ENCODE results near the gene RPGRIP1L.

RPGRIP1L gene

DNA sequence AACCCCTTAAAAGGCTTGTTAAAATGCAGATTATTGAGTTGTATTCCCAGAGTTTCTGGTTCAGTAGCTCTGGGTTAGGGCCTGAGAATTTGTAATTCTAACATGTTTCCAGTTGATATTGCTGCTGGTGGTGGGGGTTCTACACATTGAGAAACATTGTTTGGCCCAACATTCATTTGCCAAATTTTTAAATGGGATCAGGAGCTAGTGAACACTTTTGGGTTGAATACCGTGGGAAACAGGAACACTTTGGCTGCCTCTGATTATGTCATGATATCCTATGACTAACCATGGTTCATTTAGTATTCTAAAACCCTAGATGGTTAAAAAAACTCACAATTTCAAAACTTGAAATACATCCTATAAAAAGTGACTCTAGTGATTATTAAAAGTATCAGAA, 89.3 kb downstream of the RPGRIP1L start:
- ATAC-seq (no peak), DNase-seq (no peak)
- no peaks in the 10 kb centered on the region for H3K4me1 Mint-ChIP-seq
- H3K36me3 Mint-ChIP-seq (ENCODE audit: low read depth), result peaks cover 7% of the 10 kb centered on the region
- H3K4me3 Mint-ChIP-seq, result no peak overlapping the region
- H3K27ac Mint-ChIP-seq, result no peak overlapping the region
- H3K9me3 Mint-ChIP-seq, result no peaks in the 10 kb centered on the region
- H3K27me3 Mint-ChIP-seq, result no peaks in the 10 kb centered on the region

DNA sequence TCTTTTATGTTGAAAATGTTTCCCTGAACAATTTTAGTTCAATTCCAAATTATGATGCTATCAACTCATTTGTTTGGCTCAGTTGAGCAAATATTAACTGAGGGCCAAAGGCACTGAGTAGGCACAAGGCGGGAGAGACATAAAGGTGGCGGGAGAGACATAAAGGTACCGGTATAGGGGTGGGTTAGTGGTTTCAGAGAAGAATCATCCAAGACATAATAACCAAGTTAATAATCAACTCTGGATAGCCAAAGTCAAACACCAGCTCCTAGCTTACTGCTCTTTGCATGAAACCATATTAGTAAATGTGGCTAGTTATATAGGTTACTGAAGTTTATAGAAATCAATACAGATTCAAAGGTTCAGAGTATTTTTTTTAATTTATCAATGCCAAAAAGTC, 91.7 kb downstream of the RPGRIP1L start:
- H3K36me3 Mint-ChIP-seq (ENCODE audit: low read depth), result no peaks in the 10 kb centered on the region
- H3K27ac Mint-ChIP-seq, result no peak overlapping the region
- DNase-seq (no peak), ATAC-seq (no peak)
- no peaks in the 10 kb centered on the region for H3K9me3 Mint-ChIP-seq
- no peak overlapping the region for H3K4me3 Mint-ChIP-seq
- no peaks in the 10 kb centered on the region for H3K27me3 Mint-ChIP-seq
- no peaks in the 10 kb centered on the region for H3K4me1 Mint-ChIP-seq

DNA sequence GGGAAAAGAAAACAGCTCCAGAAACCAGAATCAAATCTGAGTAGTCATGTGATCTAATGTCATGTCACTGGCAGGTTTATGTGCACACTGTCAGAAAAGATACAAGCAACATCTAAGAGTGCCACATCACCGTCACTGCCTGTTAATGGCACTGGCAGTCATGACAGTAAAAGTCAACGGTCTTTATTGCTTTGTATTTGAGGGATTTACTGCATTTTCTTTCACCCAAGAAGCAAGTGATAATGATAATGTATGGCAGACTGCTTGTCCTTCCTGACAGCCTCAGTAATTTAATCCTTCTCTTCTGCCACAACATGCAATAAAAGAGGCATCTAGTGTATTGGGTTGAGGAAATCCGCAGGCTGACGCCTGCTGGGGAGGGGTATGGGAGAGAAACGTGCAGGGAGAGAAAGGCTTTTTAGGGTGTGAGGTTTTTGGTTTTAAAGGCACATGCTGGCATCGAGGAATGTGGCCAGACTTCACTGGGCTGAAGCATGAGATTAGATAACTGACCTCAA, 92.4 kb downstream of the RPGRIP1L start:
- no peaks in the 10 kb centered on the region for H3K9me3 Mint-ChIP-seq
- DNase-seq (no peak), ATAC-seq (no peak)
- no peak overlapping the region for H3K27ac Mint-ChIP-seq
- no peaks in the 10 kb centered on the region for H3K36me3 Mint-ChIP-seq (ENCODE audit: low read depth)
- no peaks in the 10 kb centered on the region for H3K4me1 Mint-ChIP-seq
- no peaks in the 10 kb centered on the region for H3K27me3 Mint-ChIP-seq
- H3K4me3 Mint-ChIP-seq, result no peak overlapping the region

DNA sequence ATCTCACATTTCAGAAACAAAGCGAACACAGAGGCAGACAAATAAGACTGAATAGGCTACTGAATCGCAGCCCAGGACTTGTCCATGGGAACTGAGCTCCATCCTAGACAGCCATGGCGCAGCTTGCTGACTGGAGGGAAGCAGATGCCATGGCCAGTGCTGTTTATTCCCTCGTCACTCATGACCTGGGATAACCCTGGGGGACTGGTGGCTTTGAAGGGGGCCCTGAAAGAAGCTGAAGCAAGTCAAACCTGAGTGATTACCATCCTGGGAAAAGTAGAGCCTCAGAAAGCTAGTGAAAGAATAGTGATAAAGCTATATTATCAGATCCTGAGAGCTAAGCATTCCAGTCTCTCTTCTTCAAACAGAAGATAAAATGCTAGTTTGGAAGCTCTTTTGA, 94.1 kb downstream of the RPGRIP1L start:
- ATAC-seq (no peak), DNase-seq (no peak)
- Mint-ChIP-seq H3K27ac (no peak overlapping the region), H3K4me1 (no peaks in the 10 kb centered on the region), H3K9me3 (no peaks in the 10 kb centered on the region), H3K36me3 (ENCODE audit: low read depth) (peaks cover 2% of the 10 kb centered on the region), H3K4me3 (no peak overlapping the region), H3K27me3 (no peaks in the 10 kb centered on the region)

DNA sequence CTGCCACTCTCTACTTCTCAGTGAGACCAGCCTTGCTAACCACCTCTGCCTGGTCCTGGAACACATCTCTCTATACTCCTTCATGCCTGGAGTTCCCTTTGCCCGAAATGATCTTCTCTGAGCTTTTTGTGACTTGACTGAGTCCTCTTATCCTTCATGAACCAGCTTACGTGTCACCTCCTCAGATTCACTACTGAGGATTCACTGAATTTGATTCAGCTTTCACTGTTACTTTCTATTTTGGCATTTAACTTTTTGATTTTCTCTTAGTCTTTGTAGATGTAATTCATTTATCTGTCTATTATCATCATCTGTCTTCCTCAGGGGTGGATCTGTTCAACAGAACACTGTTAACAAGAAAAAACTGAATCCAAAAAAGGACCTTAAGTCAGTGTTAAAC, 95.6 kb downstream of the RPGRIP1L start:
- H3K27me3 Mint-ChIP-seq, result no peaks in the 10 kb centered on the region
- H3K4me3 Mint-ChIP-seq, result no peak overlapping the region
- no peak for ATAC-seq
- peaks cover 3% of the 10 kb centered on the region for H3K36me3 Mint-ChIP-seq (ENCODE audit: low read depth)
- no peaks in the 10 kb centered on the region for H3K9me3 Mint-ChIP-seq
- no peak overlapping the region for H3K27ac Mint-ChIP-seq
- DNase-seq, result no peak
- H3K4me1 Mint-ChIP-seq, result no peaks in the 10 kb centered on the region

DNA sequence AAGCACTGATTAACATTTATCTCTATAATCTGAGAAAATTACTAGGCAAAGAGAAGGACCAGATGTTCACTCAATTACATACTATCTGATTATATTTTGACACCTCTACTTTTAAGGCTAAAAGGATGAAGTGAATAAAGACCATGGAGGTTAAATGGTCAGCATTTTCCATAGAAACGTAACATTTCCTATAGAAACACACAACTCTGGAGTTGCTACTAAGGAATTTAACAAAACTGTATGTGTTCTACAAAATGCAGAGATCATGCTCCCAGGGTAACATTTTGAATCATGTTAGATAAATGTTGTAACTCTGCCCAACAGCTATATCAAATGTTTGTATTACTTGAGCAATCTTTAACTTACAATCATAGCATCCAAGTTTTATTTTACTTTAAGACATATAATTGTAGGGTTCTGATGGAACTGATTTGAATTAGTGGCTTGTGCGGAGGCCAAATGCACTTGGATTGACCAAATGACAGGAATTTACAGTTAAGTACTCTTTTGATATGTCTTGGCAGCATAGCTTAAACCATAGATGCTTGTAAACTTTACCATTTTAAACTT, 97.7 kb downstream of the RPGRIP1L start:
- ATAC-seq, result no peak
- Mint-ChIP-seq H3K27me3 (no peaks in the 10 kb centered on the region), H3K36me3 (ENCODE audit: low read depth) (peaks cover 10% of the 10 kb centered on the region), H3K27ac (no peak overlapping the region), H3K4me1 (no peaks in the 10 kb centered on the region), H3K9me3 (no peaks in the 10 kb centered on the region), H3K4me3 (no peak overlapping the region)
- no peak for DNase-seq

DNA sequence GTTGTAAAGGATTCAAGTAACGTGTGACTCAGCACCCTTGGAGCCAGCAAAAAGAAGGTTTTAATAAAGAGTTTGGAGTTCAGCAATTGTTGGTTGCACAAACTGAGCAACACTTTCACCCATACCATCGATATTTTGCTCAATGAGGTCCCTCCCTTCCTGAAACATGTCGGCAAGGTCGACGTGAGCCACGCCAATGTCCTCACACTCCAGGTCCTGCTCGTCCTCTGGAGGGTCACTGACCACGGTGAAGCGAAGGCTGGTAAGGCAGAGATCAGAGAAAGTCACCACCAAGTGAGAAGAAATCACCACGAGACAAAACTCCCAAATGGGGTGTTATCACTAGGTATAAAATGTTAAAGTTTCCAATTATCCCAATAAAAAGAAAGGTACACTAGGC, 98.3 kb downstream of the RPGRIP1L start:
- no peak overlapping the region for H3K27ac Mint-ChIP-seq
- ATAC-seq (no peak), DNase-seq (no peak)
- H3K9me3 Mint-ChIP-seq, result no peaks in the 10 kb centered on the region
- no peaks in the 10 kb centered on the region for H3K4me1 Mint-ChIP-seq
- no peaks in the 10 kb centered on the region for H3K27me3 Mint-ChIP-seq
- H3K36me3 Mint-ChIP-seq (ENCODE audit: low read depth), result peaks cover 10% of the 10 kb centered on the region
- no peak overlapping the region for H3K4me3 Mint-ChIP-seq

DNA sequence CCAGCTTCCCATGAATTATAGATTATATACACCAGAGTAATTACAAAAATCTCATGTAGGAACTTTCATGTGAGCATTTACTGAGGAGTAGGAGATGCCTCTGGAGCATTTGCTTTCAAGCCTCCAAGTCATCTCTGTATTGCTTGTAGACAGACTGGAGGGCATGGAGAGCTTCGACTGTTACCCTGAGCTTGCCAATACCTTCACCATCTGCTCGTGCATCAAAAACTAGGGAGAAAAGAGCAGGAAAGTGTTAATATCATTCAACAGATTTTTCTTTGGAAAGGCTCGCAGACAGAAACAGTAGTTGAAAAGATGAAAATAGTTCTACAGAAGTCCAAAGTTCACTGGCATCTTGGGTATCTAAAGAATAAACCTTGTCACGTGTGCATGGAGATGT, 101.7 kb downstream of the RPGRIP1L start:
- Mint-ChIP-seq H3K9me3 (peaks cover 9% of the 10 kb centered on the region), H3K27ac (no peak overlapping the region), H3K36me3 (ENCODE audit: low read depth) (peaks cover 22% of the 10 kb centered on the region), H3K4me3 (no peak overlapping the region), H3K4me1 (peaks cover 4% of the 10 kb centered on the region), H3K27me3 (no peaks in the 10 kb centered on the region)
- ATAC-seq (no peak), DNase-seq (no peak)

DNA sequence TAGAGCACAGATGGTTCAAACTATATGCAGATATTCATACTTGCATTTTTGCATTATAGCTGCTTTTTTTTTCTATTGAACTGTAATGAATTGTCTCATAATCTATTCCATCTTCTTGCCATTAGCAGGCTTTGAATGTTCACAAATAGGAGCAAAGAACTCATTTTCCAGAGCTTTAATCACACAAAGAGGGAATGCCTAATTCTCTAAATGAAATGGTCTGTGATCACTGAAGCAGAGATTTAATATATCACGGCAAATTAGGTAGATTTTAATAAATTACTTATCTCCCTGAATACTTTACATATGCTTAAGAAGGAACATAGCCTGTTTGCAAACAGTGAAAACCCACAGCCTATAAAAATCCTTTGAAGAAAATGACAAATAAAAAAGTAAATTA, 103.0 kb downstream of the RPGRIP1L start:
- ATAC-seq (no peak), DNase-seq (no peak)
- Mint-ChIP-seq H3K4me3 (no peak overlapping the region), H3K27ac (no peak overlapping the region), H3K36me3 (ENCODE audit: low read depth) (peaks cover 22% of the 10 kb centered on the region), H3K4me1 (peaks cover 4% of the 10 kb centered on the region), H3K27me3 (no peaks in the 10 kb centered on the region), H3K9me3 (peaks cover 16% of the 10 kb centered on the region)

DNA sequence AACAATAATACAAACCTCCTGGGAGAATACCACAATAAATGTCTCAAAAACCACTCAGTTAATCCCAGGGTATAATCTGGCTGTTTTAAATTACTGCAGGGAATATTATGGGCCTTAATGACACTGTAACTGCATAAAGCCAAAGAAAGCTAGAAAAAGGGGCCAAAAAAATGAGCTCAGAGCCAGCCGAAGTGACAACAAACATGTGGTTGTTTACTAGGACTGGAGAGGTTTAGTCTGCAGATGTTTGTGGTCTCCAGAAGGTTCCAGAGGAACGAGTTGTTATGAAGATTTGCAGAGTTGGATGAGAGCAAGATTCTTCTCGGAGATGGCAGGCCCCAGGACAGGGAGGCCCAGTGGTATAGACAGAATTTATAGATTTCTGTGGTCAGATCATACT, 103.5 kb downstream of the RPGRIP1L start:
- H3K4me1 Mint-ChIP-seq, result peaks cover 4% of the 10 kb centered on the region
- H3K27ac Mint-ChIP-seq, result no peak overlapping the region
- peaks cover 21% of the 10 kb centered on the region for H3K9me3 Mint-ChIP-seq
- ATAC-seq (no peak), DNase-seq (no peak)
- peaks cover 23% of the 10 kb centered on the region for H3K36me3 Mint-ChIP-seq (ENCODE audit: low read depth)
- no peak overlapping the region for H3K4me3 Mint-ChIP-seq
- peaks cover under 1% of the 10 kb centered on the region for H3K27me3 Mint-ChIP-seq

DNA sequence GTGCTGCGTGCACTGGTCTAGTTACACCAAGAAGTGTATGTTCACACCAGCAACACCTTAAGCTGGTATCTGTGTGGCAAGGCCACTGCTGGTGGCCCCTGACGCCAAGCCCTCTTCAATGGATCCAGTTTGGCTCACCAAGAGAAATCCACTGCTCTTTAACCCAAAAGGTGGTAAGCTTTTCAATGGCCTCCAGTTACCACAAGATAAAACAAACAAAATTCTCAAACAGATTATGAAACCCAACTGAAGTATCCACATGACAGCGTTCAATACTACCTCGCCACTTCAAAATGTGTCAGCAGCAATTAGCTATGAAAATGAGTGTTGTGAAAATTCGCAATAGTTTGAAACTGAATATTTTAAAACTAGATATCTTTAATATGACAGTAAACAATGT, 104.1 kb downstream of the RPGRIP1L start:
- Mint-ChIP-seq H3K9me3 (peaks cover 23% of the 10 kb centered on the region), H3K27ac (no peak overlapping the region), H3K4me3 (no peak overlapping the region), H3K36me3 (ENCODE audit: low read depth) (peaks cover 22% of the 10 kb centered on the region), H3K4me1 (peaks cover 4% of the 10 kb centered on the region), H3K27me3 (peaks cover 3% of the 10 kb centered on the region)
- ATAC-seq, result no peak
- DNase-seq, result no peak

DNA sequence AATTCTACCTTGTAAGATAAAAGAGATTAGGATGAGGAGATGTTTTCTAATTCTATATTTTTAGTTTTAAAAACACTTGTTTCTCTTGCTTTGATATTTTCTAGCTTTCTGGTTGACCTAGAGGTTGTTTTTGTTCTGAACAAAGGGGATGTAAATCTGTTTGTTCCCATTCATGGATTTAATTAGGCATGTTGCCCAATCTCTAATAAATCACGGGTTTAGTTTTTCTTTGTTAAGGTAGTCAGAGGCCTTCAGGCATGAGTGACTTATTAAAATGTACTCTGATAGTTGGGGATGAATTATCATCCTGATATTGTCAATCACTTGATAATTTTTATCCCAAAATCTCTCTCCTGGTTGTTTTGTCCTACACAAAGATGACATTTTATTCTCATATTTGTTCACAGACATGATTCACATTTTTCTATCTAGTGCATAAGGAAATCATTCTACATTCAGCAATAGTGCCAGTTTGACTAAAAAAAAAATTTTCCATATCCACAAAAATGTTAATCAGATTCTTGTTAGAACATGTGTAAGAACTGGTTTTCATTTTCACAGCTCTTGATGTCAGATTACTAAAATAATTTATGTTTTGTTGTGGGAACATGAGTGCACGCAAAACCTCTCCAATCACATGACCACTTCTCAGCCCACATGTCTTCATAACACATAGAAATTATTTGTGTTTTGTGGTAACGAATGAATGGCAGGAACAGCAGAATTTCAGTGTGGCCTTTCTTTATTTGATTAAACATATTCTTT, 105.0 kb downstream of the RPGRIP1L start:
- H3K36me3 Mint-ChIP-seq (ENCODE audit: low read depth), result peaks cover 20% of the 10 kb centered on the region
- ATAC-seq (no peak), DNase-seq (no peak)
- H3K27me3 Mint-ChIP-seq, result peaks cover 3% of the 10 kb centered on the region
- no peak overlapping the region for H3K4me3 Mint-ChIP-seq
- peaks cover 4% of the 10 kb centered on the region for H3K4me1 Mint-ChIP-seq
- no peak overlapping the region for H3K27ac Mint-ChIP-seq
- peaks cover 23% of the 10 kb centered on the region for H3K9me3 Mint-ChIP-seq

DNA sequence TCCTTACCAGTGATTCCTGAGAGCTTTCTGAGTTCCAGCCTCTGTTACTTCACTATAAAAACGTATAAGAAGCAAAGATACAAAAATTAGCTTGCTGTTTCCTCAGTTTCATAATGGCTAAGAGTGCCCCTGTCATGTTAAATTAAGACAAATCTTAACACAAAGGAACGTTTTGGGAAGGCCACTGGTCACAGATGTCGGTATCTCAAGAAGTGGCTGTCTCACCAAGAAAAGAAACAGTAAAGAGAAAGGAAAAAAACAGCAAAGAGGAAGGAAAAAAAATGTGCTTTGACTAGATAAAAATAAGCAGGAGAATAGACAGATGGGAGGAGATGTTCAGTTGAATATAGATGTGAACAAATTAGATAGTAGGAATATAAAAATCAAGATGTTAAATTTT, 105.9 kb downstream of the RPGRIP1L start:
- DNase-seq, result no peak
- H3K4me1 Mint-ChIP-seq, result peaks cover 4% of the 10 kb centered on the region
- H3K9me3 Mint-ChIP-seq, result peaks cover 23% of the 10 kb centered on the region
- H3K4me3 Mint-ChIP-seq, result no peak overlapping the region
- H3K36me3 Mint-ChIP-seq (ENCODE audit: low read depth), result peaks cover 20% of the 10 kb centered on the region
- H3K27me3 Mint-ChIP-seq, result peaks cover 4% of the 10 kb centered on the region
- no peak overlapping the region for H3K27ac Mint-ChIP-seq
- no peak for ATAC-seq

DNA sequence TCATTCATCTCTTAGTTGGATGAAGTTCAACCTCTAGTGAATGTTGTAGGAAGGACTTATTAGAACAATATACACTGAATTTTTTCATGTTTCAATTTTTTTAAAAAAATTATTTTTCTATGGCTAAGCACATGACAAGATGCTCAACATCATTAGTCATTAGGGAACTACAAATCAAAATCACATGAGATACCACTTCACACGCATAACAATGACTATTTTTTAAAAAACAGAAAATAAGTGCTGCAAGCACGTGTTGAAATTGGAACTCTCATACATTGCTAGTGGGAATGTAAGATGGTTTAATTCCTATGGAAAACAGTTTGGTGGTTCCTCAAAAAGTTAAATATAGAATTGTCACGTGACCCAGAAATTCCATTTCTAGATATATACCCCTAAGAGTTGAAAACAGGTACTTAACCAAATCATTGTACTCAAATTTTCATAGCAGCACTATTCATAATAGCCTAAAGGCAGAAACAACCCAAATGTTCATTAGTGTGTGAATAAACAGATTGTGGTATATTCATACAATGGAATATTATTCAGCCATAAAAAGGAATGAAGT, 115.5 kb downstream of the RPGRIP1L start:
- H3K4me1 Mint-ChIP-seq, result no peaks in the 10 kb centered on the region

DNA sequence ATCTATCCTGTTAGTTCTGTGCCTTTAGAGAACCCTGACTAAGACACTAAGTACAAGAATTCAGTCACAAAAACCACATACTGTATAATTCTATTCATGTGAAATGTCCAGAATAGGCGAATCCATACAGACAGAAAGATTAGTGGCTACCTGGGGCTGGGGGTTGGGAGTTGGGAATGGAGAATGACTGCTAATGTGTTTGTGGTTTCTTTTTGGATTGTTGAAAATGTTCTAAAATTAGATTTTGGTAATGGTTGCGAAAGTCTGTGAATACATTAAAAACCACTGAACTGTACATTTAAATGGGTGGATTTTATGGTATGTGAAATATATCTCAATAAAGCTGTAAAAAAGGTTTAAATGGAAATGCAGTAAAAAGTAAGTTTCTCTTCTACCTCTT, 120.3 kb downstream of the RPGRIP1L start:
- no peak for DNase-seq
- H3K9me3 Mint-ChIP-seq, result no peaks in the 10 kb centered on the region
- H3K4me3 Mint-ChIP-seq, result no peak overlapping the region
- no peaks in the 10 kb centered on the region for H3K27me3 Mint-ChIP-seq
- H3K4me1 Mint-ChIP-seq, result no peaks in the 10 kb centered on the region
- no peak overlapping the region for H3K27ac Mint-ChIP-seq
- ATAC-seq, result no peak
- no peaks in the 10 kb centered on the region for H3K36me3 Mint-ChIP-seq (ENCODE audit: low read depth)

More for the DNA sequence above, 115.5 kb downstream of the RPGRIP1L start:
- Mint-ChIP-seq H3K27ac (no peak overlapping the region), H3K9me3 (peaks cover 13% of the 10 kb centered on the region), H3K4me3 (no peak overlapping the region), H3K36me3 (ENCODE audit: low read depth) (no peaks in the 10 kb centered on the region), H3K27me3 (peaks cover 6% of the 10 kb centered on the region)
- DNase-seq (no peak), ATAC-seq (no peak)
